PFSK-1 (cell line): Measurements from ENCODE around the gene ABT1.

Experiments used
- POLR2AphosphoS5 ChIP-seq: IDR thresholded peaks from 2 replicates; pipeline ENCODE4 v1.6.1; 2012; ENCODE audit warnings: low read depth, mild to moderate bottlenecking, control low read depth, low read length, moderate library complexity
- TAF1 ChIP-seq: IDR thresholded peaks from 2 replicates; pipeline ENCODE4 v1.6.1; 2012; ENCODE audit warnings: low read length, control low read depth, borderline replicate concordance; ENCODE audit not compliant: insufficient read depth

GRCh38 chr6:26576407-26576843, 20.3 kb upstream of the ABT1 start:
- TF ChIP-seq POLR2AphosphoS5 (no peak), TAF1 (no peak)
